ENCODE data around the gene SPATA13.

SPATA13 gene

GRCh38 chr13:24160458-24161009 is at the start of gene SPATA13:
Gene SPATA13 (plus strand): TSS chr13:24160720. CDS start chr13:24222930, 62,210 bp downstream.
- peaks cover 32% of the 10 kb centered on the region for H3K27me3 Mint-ChIP-seq (ENCODE audit: low read depth, poor library complexity)
- no peaks in the 10 kb centered on the region for H3K36me3 Mint-ChIP-seq (ENCODE audit: low read depth)
- H3K4me1 Mint-ChIP-seq, result peaks cover 25% of the 10 kb centered on the region
- H3K4me3 Mint-ChIP-seq, result peak within 1 kb of the TSS; percentile 80
- no peak within 1 kb of the TSS for H3K27ac Mint-ChIP-seq
- no peaks in the 10 kb centered on the region for H3K9me3 Mint-ChIP-seq
- peak; percentile 100 for DNase-seq
- no peak for TF ChIP-seq CTCF (IDR thresholded peaks at IDR 0.05)

GRCh38 chr13:24112791-24113190 is 47.7 kb upstream of the SPATA13 start:
- no peak for DNase-seq
- Mint-ChIP-seq H3K4me1 (no peaks in the 10 kb centered on the region), H3K9me3 (no peaks in the 10 kb centered on the region), H3K36me3 (ENCODE audit: low read depth) (no peaks in the 10 kb centered on the region), H3K27ac (no peak overlapping the region), H3K4me3 (no peak overlapping the region), H3K27me3 (ENCODE audit: low read depth, poor library complexity) (peaks cover 10% of the 10 kb centered on the region)
- no peak for TF ChIP-seq CTCF (IDR thresholded peaks at IDR 0.05)

GRCh38 chr13:24115671-24116070 is 44.8 kb upstream of the SPATA13 start:
- H3K27ac Mint-ChIP-seq, result no peak overlapping the region
- no peaks in the 10 kb centered on the region for H3K9me3 Mint-ChIP-seq

GRCh38 chr13:24116131-24116530 is 44.4 kb upstream of the SPATA13 start:
- Mint-ChIP-seq H3K36me3 (ENCODE audit: low read depth) (no peaks in the 10 kb centered on the region), H3K4me1 (peaks cover 15% of the 10 kb centered on the region), H3K9me3 (no peaks in the 10 kb centered on the region), H3K27ac (no peak overlapping the region), H3K27me3 (ENCODE audit: low read depth, poor library complexity) (peaks cover 4% of the 10 kb centered on the region), H3K4me3 (no peak overlapping the region)
- no peak for TF ChIP-seq CTCF (IDR thresholded peaks at IDR 0.05)
- no peak for DNase-seq

More at GRCh38 chr13:24115671-24116070, 44.8 kb upstream of the SPATA13 start:
- Mint-ChIP-seq H3K4me3 (no peak overlapping the region), H3K4me1 (peaks cover 15% of the 10 kb centered on the region), H3K36me3 (ENCODE audit: low read depth) (no peaks in the 10 kb centered on the region), H3K27me3 (ENCODE audit: low read depth, poor library complexity) (peaks cover 7% of the 10 kb centered on the region)
- TF ChIP-seq CTCF (IDR thresholded peaks at IDR 0.05), result no peak
- no peak for DNase-seq

GRCh38 chr13:24118576-24118975 is 41.9 kb upstream of the SPATA13 start:
- Mint-ChIP-seq H3K4me1 (peaks cover 15% of the 10 kb centered on the region), H3K27ac (peak overlapping the region; percentile 64), H3K4me3 (no peak overlapping the region), H3K27me3 (ENCODE audit: low read depth, poor library complexity) (no peaks in the 10 kb centered on the region), H3K36me3 (ENCODE audit: low read depth) (no peaks in the 10 kb centered on the region), H3K9me3 (no peaks in the 10 kb centered on the region)
- no peak for TF ChIP-seq CTCF (IDR thresholded peaks at IDR 0.05)
- no peak for DNase-seq

Measured in nephron progenitor cell (in vitro differentiated cells).